SW480 (cell line): ENCODE data around the gene LTB4R2.
A peak's percentile ranks its signal among the peaks of the same experiment; 100 is the strongest.

Experiments
- DNase-seq: peaks from one replicate; pipeline ENCODE4 v3.0.0-alpha.2; 2016; ENCODE audit warnings: low spot score

The LTB4R2 gene

DNA sequence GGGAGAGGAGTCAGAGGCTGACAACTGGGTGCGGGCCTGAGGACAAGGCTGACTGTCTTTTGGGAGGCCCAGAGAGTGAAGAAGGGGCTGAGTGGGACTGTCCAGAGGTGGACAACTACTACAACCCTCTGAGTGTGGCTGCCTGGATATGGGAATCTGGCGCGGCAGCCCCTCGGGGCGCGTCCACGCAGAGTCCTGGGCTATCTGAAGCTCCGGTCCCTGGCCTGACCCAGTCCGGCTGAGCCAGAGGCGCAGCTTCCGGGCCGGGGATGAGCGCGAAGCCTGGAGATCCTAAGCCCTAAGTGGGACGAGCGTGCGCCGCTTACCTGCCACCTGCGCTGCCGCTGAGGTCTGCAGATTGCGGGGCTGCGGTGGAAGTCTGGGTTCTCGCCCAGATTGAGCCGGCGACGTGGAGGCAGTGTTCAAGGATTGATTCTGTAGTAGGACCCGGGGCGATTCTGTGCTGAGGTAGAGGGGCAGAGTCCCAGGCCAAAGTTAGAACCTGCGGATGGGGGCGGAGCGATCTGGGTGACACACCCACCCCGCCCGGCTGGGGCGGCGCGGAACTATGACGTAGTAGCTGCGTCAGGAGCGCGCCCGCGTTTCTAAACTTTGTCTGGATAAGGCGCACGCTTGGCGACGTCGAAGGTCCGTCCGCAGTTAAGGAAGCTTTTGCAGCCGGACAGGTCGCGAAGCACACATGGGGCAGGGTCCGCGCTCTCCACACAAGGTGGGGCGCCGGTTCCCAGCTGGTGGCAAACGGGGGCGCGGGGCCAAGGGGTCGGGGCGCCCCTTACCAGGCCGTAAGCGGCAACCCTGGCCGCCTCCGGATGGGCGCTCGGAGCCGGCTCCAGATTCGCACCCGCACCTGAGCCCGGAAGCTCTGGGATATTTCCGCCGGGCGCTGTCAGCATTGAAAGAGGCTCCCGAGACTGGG lies 10.4 kb upstream of the LTB4R2 start, which contains the start of the genes DHRS1 and NOP9:
DHRS1 (minus strand) TSS at position 526 of the 937 bp plus-strand sequence. CDS start 674 bp downstream, outside the sequence.
NOP9 (plus strand) TSS at position 596 of the 937 bp plus-strand sequence; CDS start at position 701, 105 bp downstream.
- peak; percentile 82 for DNase-seq

DNA sequence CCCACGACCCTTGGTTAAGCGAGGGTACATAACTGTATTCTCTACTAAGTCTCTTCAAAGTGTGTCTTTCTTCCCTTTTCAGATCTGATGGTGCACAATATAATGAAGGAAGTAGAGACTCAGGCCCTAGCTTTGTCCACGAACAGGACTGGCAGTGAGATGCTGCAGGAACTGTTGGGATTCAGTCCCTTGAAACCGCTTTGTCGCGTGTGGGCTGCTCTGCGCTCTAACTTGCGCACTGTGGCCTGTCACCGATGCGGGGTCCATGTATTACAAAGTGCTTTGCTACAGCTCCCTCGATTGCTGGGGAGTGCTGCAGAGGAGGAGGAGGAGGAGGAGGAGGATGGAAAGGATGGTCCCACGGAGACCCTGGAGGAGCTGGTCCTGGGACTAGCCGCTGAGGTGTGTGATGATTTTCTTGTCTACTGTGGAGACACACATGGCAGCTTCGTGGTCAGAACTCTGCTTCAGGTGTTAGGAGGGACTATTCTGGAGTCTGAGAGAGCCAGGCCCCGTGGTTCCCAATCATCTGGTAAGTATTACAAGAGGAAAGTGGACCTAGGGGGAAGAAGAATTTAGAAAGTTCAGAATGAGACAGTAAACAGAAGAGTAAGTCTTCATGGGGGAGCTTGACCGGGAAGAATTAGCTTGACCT lies 9.5 kb upstream of the LTB4R2 start:
- DNase-seq = no peak

DNA sequence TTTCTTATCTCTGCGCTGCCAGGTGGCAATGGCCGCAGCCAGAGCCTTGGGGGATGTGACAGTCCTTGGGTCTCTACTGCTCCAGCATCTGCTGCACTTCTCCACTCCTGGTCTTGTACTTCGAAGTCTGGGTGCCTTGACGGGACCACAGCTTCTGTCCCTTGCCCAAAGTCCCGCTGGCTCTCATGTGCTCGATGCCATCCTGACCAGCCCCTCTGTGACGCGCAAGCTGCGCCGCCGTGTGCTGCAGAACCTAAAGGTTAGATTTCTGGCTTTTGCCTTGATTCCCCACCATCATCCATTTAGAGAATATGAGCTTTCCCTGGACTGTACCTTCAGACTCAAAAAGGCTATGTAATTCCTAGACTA lies 5.9 kb upstream of the LTB4R2 start:
- no peak for DNase-seq

DNA sequence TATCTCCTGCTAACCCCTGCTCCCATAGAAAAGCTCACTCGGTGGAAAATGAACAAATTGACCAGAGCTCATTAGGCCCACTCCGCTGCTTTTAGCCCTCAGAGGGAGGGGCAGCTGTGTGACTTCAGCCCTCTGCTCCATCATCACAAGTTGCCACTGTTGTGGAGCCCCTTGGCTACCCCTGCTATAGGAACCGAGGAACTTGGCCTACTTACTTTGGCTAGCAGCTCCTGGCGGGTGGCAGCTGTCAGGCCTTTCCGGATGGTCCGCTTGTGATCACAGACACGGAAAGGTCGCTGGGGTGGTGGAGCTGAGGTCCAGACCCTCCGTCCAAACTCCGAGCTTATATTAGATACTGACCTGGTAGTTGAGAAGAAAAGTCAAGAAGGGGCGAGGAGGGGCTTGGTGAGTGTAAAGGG lies 2.8 kb upstream of the LTB4R2 start:
- no peak for DNase-seq

DNA sequence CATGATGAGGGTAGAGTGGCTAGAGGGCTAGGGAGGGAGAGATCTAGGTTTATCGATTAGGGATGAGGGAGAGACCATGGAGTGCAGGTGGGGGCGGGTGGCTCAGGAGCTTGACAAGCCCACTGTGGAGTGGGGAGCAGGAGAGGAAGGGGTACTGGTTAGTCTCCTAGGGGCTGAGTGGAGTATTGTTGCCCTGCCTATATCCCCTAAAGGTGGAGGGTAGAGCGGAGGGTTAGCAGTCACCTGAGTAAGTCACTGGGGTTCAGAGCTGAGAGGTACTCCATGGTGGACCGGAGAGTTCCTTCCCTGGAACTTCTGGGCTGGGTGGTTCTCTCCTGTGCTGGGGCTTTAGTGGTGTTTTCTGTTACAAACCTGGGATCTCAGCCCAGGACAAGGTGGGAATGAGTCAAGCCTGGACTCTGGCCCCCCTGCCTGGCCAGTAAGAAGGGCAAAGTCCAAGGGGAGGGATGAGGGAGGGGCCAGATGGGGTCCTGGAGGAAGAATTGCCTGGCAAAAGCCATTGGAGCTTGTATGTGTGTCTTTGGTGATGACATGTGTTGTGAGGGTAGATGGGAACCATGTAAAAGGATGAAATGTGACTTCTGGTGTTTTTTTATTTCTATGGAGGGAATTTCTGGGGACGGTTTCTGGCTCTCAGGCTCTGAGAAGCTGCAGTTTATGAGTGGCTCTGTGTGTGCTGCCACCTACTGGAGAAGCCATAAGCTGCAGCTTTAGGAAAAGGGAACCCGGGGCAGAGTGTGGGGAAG lies 2.2 kb upstream of the LTB4R2 start, which contains the start of gene CIDEB:
CIDEB (minus strand) TSS at position 403 of the 767 bp plus-strand sequence; CDS start at position 284, 119 bp downstream.
- DNase-seq = peak; percentile 41

DNA sequence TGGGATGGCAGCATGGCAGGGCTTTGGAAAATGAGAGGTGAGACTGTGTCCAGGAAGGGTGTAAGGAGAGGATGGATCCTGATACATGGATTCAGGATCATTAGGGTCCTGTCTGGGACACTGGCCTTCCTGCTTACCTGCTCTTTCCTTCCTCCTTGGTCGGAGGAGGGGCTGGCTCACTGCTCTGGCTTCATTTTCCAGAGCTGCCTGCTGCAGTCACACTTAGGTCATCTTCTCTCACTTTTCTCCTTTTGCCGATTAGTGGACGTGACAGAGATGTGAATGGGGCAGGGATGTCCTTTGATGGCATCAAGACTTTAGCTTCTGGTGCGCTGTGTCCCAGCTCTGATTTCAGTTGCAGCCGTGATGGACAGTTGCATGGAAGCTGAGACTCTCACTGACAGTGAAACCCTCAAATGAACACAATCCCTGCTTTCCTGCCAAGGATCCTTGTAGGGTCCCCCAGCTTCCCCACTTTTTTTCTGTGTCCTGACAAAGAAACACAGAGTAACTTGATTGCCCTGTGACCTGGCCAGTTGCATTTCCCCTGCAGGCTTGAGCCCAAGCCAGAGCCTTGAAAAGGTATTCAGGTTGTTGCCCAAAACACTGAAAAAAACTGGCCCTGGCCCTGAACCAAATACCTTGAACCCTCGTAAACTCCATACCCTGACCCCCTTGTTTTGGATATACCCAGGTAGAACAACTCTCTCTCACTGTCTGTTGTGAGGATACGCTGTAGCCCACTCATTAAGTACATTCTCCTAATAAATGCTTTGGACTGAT lies 1.4 kb upstream of the LTB4R2 start:
- no peak for DNase-seq

DNA sequence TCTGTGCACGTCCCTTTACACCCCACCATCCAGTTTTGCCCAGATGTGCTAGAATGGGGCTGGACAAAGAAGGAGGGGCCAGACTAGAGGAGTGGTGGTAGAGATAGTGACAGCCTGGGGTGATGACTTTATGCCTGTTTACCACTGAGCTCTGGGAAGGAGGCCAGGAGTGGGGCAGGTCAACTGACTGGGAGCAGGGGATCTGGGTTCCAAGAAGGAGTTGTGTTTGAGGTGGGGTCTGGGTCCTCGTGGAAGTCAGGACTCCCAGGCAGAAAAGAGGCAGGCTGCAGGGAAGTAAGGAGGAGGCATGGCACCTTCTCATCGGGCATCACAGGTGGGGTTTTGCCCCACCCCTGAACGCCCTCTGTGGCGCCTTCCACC lies 315 bp downstream of the LTB4R2 start:
- DNase-seq = no peak

DNA sequence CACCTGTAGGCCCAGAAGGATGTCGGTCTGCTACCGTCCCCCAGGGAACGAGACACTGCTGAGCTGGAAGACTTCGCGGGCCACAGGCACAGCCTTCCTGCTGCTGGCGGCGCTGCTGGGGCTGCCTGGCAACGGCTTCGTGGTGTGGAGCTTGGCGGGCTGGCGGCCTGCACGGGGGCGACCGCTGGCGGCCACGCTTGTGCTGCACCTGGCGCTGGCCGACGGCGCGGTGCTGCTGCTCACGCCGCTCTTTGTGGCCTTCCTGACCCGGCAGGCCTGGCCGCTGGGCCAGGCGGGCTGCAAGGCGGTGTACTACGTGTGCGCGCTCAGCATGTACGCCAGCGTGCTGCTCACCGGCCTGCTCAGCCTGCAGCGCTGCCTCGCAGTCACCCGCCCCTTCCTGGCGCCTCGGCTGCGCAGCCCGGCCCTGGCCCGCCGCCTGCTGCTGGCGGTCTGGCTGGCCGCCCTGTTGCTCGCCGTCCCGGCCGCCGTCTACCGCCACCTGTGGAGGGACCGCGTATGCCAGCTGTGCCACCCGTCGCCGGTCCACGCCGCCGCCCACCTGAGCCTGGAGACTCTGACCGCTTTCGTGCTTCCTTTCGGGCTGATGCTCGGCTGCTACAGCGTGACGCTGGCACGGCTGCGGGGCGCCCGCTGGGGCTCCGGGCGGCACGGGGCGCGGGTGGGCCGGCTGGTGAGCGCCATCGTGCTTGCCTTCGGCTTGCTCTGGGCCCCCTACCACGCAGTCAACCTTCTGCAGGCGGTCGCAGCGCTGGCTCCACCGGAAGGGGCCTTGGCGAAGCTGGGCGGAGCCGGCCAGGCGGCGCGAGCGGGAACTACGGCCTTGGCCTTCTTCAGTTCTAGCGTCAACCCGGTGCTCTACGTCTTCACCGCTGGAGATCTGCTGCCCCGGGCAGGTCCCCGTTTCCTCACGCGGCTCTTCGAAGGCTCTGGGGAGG lies 985 bp downstream of the LTB4R2 start, which contains the start of gene LTB4R:
LTB4R (plus strand) TSS at position 857 of the 959 bp plus-strand sequence. CDS start 4,150 bp downstream, outside the sequence.
- DNase-seq = no peak

DNA sequence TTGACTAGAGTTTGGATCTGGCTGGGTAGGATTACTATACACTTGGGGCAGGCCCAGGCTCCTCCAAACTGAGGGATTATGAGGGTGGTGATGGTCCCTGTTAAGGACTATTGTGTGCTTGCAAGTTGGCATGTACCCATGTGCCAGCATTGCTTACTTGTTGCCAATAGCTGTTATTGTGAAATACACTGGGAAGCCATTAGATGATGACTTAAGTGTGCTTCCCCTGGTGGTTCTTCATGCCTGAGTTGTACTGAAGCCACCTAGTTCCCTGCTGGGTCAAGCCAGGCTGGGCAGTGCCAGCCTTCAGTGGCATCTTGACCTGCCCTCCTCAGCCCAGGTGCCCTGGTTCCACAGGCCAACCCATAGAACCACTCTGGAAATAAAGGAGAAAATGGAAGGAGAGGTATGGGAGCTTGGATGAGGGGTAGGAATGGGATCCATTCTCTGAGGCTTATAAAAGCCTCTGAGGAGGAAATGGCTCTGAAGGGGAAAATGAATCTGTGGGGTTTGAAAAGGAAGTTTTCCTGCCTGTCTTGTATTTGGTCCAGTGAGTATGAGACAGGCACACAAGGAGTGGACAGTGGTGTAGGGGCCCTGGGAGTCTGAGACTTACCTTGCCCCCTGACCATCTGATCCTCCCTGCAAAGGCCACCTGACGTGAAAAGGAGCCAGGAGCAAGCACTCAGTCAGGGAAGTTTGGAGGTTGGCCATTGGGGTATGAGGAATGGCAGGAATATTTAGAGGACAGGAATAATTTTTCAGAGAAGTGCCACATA lies 2.1 kb downstream of the LTB4R2 start:
- DNase-seq = no peak

DNA sequence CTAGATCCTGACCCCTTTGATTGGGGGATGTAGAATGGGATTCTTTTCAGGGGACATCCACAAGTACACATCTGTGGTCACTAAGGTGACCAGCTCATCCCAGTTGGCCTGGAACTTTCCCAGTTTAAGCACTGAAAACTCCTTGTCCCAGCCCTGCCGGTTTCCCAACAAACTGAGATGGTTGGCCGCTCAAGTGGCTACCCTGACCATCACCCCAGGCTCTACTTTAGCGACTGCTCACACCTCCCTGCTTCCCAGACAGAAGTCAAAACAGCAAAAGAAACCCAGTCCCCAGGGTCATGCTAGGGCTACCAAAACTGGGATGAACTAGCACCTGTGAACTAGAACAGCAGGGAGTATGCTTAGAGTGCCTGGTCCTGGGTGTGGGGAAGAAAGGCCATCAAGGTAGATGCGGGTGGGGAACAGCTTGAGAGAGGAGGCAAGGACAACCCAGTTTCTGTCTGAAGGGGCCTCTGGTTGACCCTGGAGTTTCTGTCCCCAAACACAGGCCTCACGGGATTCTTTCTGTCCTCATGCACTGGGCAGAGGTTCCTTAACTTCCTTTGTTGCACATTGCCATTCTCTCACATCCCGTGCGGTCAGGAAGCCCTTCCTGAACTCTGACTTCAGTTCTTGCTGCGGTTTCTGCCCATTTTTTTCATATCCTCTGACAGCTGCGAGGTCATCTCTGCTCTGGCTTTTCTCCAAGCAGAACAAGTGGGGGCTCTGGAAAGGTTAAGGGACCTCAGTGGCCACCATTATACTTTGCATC lies 3.0 kb downstream of the LTB4R2 start:
- DNase-seq = no peak

DNA sequence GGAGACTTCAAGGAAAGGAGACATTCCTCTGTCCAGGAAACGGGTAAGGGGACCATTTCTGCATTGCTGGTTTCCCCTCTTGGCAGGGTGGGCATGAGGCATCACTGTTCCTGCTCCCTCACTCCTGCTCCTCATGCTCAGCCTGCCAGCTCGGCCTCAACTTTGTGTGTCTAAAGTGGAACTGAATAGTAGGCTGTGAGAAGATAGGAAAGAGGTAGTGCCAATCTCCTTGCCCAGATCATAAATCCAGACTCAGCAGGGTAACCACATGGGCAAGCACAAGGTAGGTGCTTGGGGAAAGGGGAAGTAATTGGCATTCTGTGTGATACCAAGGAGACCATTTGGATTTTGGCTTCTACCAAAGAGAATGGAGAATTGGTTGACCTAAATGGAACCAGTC lies 4.0 kb downstream of the LTB4R2 start:
- DNase-seq = no peak

DNA sequence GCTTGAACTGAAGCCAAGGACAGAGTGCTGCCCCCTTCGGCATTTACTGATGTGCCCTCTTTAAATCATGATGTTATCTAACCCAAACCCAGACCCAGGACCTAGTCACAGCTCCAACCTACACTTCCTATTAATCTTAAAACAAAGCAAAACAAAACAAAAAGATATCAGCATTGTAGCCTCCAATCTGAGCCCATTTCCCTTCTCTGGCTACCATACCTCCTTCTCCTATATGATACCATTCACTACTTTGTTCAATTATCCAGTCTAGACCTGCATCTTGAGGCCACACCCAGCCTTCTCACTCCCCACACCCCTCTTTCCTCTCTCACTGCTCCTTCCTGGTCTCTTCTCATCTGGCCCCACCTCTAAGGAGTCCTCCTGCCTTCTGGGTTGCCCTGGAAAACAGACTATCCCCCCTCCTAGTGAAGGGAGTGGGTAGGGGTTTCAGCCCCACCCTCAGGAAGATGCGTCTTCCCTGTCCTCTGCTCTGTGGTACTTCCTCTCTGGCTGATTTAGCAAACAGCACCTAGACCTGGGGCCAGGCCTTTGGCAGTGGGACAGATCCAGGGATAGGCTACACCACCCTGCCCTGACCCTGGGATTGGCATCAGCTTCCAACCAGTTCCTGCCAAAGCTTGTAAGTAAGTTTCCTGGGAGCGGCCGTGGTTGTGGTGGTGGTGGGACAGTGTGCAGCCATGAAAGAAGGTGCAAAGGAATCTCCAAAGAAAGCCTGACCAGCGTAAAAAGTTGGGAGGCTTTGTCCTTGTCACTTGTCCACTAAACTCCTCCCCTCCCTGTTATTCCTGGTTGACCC lies 4.6 kb downstream of the LTB4R2 start:
- DNase-seq = no peak

DNA sequence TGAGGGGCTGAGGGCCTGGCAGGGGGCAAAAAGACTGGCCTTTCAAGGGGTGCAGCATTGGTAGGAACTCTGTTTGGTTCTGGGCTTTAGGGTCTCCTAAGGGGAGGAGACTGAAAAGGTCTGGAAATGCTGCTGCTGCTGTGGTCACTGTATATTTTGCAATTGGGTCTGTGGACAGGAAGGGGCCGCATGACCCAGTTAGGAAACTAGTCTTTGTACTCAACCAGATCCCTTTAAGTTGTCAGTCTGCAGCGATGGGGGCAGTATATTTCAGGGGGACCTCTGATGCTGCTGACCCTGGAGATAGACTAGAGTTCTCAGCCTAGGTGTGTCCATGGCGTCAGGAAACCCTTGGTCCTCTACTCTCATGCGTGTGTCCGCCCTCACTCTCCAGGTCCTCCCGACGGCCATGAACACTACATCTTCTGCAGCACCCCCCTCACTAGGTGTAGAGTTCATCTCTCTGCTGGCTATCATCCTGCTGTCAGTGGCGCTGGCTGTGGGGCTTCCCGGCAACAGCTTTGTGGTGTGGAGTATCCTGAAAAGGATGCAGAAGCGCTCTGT lies 5.4 kb downstream of the LTB4R2 start:
- DNase-seq = no peak

DNA sequence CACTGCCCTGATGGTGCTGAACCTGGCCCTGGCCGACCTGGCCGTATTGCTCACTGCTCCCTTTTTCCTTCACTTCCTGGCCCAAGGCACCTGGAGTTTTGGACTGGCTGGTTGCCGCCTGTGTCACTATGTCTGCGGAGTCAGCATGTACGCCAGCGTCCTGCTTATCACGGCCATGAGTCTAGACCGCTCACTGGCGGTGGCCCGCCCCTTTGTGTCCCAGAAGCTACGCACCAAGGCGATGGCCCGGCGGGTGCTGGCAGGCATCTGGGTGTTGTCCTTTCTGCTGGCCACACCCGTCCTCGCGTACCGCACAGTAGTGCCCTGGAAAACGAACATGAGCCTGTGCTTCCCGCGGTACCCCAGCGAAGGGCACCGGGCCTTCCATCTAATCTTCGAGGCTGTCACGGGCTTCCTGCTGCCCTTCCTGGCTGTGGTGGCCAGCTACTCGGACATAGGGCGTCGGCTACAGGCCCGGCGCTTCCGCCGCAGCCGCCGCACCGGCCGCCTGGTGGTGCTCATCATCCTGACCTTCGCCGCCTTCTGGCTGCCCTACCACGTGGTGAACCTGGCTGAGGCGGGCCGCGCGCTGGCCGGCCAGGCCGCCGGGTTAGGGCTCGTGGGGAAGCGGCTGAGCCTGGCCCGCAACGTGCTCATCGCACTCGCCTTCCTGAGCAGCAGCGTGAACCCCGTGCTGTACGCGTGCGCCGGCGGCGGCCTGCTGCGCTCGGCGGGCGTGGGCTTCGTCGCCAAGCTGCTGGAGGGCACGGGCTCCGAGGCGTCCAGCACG lies 6.1 kb downstream of the LTB4R2 start:
- peak; percentile 60 for DNase-seq

DNA sequence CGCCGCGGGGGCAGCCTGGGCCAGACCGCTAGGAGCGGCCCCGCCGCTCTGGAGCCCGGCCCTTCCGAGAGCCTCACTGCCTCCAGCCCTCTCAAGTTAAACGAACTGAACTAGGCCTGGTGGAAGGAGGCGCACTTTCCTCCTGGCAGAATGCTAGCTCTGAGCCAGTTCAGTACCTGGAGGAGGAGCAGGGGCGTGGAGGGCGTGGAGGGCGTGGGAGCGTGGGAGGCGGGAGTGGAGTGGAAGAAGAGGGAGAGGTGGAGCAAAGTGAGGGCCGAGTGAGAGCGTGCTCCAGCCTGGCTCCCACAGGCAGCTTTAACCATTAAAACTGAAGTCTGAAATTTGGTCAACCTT lies 6.6 kb downstream of the LTB4R2 start:
- DNase-seq = no peak

DNA sequence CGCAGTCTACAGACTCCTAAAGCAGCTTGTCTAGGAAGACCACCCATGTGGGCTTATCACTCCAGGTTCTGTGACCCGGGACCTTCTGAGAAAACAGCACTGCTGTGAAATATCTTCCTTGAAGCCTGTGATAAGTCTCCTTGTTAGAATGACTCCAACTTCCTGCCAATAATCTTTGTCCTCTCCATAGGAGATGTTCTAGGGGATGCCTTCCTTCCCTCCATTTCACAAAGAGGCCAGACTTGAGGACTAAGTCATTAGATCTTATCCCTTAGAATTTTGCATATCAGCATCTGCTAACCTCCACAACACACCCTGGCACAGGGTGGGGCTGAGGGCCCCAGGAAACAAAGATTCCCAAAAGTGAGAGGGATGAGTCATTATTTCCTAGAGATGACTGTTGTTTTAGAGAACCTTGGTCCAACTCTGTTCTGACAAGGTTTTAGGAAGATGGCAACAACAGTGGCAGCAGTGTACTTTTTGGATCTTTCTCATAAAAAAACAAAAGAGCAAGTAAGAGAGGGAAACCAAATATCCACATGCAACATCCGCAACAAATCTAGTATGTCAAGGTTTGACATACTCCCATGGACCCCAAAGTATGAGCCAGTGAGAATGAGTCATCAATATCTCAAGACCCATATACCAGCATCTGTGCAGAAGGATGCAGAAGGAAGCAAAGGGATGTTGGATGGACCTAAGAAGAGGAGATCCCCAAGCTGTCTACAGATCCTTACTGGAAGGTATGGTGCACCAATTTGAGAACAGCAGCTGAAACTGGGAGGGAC lies 7.4 kb downstream of the LTB4R2 start:
- peak; percentile 45 for DNase-seq
